Epithelial cell of alveolus of lung (primary cell): Measurements from ENCODE around the gene REG3G. TPM values are rescaled to one million over a fixed set of nuclear protein-coding genes. Genes with fewer than 3 reads are reported as not detected.

Experiments
- total RNA-seq: library from RNA; depleted of rRNA; stranded (reverse); fragments of >200 nt; gene quantifications from 2 replicates; pipeline ENCODE4 v1.2.1, GENCODE V29; 2015

The REG3G gene
- total RNA-seq: not detected in 2 replicates

DNA sequence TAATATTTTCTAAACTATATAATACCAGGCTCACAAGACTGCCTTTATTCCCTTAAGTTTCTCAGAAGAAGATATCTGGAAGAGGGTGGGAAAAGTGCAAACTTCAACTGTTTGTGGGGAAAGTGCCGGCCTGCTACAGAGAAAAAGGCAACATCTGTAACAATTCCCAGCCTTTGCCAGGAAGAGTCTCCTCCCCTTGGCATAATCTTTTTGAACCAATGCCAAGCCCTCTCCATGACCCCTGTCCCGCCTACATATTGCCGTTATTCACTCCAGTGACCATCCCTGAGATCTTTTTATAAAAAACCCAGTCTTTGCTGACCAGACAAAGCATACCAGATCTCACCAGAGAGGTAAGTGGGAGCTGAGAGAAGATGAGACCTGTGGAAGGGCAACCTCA, at the start of gene REG3G:
TSS of gene REG3G (plus strand) at position 282 of the 400 bp plus-strand sequence. CDS start 392 bp downstream, outside the sequence.

Other genes with a start within 250 kb of the REG3G start
- not detected in 2 replicates for gene REG1B, start 62.3 kb downstream of the REG3G start, total RNA-seq
- not detected in 2 replicates for gene REG1A, start 94.8 kb downstream of the REG3G start, total RNA-seq
- not detected in 2 replicates for gene REG3A, start 134.1 kb downstream of the REG3G start, total RNA-seq